ENCODE results near the gene MECP2. TPM values are rescaled to one million over a fixed set of nuclear protein-coding genes. Genes with fewer than 3 reads are reported as not detected.

Gene MECP2
- total RNA-seq, 1 donor from 2014 or later = 57.8 TPM

DNA sequence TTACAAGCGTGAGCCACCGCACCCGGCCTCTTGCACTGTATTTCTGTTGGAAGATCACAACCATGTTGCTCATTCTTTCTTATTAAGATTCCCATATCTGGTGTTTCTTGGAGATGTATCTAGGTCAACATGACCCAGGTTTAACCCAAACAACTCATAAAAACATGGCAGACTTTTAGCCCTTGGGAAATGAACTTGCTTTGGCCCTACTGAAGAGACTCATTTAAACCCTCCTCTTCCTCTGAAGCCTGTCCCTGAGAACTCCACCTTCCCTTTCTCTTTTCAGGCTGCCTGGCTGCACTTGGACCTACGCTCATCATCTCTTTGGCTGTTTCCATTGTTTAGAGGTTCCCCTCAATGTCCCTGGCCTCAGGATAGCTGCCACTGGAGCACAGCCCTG is 23.7 kb upstream of the MECP2 start:
- Mint-ChIP-seq H3K4me1 (peaks cover 13% of the 10 kb centered on the region), H3K27me3 (ENCODE audit: low read depth) (no peaks in the 10 kb centered on the region), H3K4me3 (no peak overlapping the region), H3K27ac (no peak overlapping the region), H3K36me3 (no peaks in the 10 kb centered on the region), H3K9me3 (peaks cover 13% of the 10 kb centered on the region)
- TF ChIP-seq, protein P1, sequence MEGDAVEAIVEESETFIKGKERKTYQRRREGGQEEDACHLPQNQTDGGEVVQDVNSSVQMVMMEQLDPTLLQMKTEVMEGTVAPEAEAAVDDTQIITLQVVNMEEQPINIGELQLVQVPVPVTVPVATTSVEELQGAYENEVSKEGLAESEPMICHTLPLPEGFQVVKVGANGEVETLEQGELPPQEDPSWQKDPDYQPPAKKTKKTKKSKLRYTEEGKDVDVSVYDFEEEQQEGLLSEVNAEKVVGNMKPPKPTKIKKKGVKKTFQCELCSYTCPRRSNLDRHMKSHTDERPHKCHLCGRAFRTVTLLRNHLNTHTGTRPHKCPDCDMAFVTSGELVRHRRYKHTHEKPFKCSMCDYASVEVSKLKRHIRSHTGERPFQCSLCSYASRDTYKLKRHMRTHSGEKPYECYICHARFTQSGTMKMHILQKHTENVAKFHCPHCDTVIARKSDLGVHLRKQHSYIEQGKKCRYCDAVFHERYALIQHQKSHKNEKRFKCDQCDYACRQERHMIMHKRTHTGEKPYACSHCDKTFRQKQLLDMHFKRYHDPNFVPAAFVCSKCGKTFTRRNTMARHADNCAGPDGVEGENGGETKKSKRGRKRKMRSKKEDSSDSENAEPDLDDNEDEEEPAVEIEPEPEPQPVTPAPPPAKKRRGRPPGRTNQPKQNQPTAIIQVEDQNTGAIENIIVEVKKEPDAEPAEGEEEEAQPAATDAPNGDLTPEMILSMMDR (IDR thresholded peaks at IDR 0.05; ENCODE audit: unreplicated experiment) = no peak
- no peak for DNase-seq (ENCODE audit: low spot score in 2 of 2, unreplicated experiment in 2 of 2)

DNA sequence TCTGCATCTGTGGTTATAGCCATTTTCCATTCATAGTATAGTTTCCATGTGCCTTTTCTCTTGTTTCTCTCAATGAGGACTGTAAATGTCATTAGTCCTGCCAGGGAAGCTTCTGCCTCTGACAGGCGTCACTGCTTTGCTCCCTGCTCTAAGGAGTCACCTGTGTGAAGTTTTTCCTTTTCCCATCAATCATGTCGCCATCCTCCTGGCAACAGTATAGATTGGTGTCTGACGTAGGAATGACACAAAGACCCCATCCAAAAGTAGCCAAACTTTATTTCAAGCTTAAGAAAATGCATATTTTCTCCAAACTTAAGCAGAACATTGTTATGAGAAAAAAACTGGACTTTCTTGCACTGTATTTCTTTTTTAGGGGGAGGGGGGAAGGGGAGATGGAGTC is 23.1 kb upstream of the MECP2 start:
- Mint-ChIP-seq H3K27ac (no peak overlapping the region), H3K4me1 (peaks cover 13% of the 10 kb centered on the region), H3K27me3 (ENCODE audit: low read depth) (no peaks in the 10 kb centered on the region), H3K9me3 (peaks cover 13% of the 10 kb centered on the region), H3K36me3 (no peaks in the 10 kb centered on the region), H3K4me3 (no peak overlapping the region)
- DNase-seq (ENCODE audit: low spot score in 2 of 2, unreplicated experiment in 2 of 2) = no peak
- TF ChIP-seq, protein P1 (IDR thresholded peaks at IDR 0.05; ENCODE audit: unreplicated experiment) = no peak

DNA sequence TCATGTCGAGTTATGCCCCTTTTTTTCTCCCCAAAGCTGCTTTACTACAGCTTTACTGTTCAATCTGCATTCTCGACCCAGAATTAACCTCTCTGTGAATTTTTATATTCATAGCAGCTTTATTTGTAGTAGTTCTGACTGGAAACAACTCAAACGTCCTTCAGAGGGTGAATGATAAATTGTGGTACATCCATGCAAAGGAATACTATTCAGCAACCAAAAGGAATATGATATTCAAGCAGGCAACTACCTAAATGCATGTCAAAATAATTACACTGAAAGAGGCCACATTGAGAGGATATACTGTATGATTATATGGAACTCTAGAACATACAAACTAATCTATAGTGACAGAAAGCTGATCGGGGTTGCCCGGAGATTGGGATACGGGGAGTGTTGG is 20.0 kb upstream of the MECP2 start:
- Mint-ChIP-seq H3K27ac (no peak overlapping the region), H3K4me3 (no peak overlapping the region), H3K4me1 (peaks cover 10% of the 10 kb centered on the region), H3K9me3 (peaks cover 21% of the 10 kb centered on the region), H3K36me3 (no peaks in the 10 kb centered on the region), H3K27me3 (ENCODE audit: low read depth) (no peaks in the 10 kb centered on the region)
- no peak for DNase-seq (ENCODE audit: low spot score in 2 of 2, unreplicated experiment in 2 of 2)
- TF ChIP-seq, protein P1 (IDR thresholded peaks at IDR 0.05; ENCODE audit: unreplicated experiment) = no peak

DNA sequence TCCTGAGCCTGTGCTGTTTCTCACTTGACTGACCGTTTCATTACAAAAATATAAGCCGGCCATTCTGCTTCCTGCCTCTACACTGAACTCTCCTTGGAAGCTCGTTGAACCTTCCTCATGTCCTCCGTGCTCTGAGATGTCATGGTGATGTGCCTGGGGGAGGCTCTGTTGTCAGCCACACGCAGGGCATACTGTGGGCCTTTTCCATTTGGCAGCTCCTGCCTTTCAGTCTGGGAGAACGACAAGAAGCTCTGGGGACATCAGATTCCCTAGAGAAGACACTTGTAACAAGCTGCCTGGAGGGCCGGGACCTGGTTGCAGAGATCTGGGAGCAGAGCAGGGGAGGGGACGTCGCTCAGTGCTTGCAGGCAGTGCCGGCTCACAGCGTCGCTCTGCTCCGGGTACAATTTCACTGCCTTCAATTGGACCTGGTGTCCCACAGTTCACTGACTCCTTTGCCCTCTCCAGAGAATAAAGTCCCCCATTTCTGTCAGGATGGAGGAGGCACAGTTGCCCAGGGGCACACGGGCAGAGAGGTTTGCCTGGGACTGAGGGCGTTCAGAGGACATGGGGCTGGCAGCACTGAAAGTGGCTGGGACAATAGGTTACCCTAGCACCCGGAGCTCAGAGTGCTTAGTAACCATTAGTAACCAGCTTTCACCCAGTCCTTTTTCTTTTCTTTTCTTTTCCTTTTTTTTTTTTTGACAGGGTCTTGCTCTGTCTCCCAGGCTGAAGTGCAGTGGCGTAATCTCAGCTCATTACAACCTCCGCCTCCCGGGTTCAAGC is 19.1 kb upstream of the MECP2 start:
- no peak overlapping the region for H3K27ac Mint-ChIP-seq
- H3K27me3 Mint-ChIP-seq (ENCODE audit: low read depth) = no peaks in the 10 kb centered on the region
- H3K9me3 Mint-ChIP-seq = peaks cover 28% of the 10 kb centered on the region
- no peaks in the 10 kb centered on the region for H3K36me3 Mint-ChIP-seq
- DNase-seq (ENCODE audit: low spot score in 2 of 2, unreplicated experiment in 2 of 2) = no peak
- peaks cover under 1% of the 10 kb centered on the region for H3K4me1 Mint-ChIP-seq
- H3K4me3 Mint-ChIP-seq = no peak overlapping the region
- TF ChIP-seq, protein P1 (IDR thresholded peaks at IDR 0.05; ENCODE audit: unreplicated experiment) = no peak

DNA sequence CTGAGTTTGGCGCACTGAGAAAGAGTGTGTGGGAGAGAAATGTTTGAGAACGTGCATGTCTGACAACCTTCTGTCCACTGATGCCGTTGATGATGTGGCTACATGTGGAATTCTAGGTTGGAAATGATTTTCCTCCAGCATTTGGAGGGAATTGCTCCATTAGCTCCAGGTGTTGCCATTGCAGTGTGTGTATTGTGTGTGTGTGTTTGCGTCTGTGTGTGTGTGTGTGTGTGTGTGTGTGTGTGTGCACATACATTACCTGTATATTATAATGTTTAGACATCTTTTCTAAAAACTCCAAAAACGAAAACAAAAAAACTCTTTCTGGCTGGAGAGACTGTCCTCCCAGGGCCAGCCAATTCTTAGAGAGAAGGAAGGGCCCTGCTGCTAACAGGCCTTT is 18.2 kb upstream of the MECP2 start:
- H3K36me3 Mint-ChIP-seq = no peaks in the 10 kb centered on the region
- H3K4me1 Mint-ChIP-seq = no peaks in the 10 kb centered on the region
- no peak for DNase-seq (ENCODE audit: low spot score in 2 of 2, unreplicated experiment in 2 of 2)
- TF ChIP-seq, protein P1 (IDR thresholded peaks at IDR 0.05; ENCODE audit: unreplicated experiment) = no peak
- no peak overlapping the region for H3K27ac Mint-ChIP-seq
- H3K4me3 Mint-ChIP-seq = no peak overlapping the region
- no peaks in the 10 kb centered on the region for H3K27me3 Mint-ChIP-seq (ENCODE audit: low read depth)
- peaks cover 31% of the 10 kb centered on the region for H3K9me3 Mint-ChIP-seq

Data from mesothelial cell of epicardium (in vitro differentiated cells).